GM18520 (cell line): ENCODE data around the gene ZFYVE16.
"Not testable (repeated sequence)": the region's sequence is repeated elsewhere in the genome, so short reads cannot be mapped to it uniquely, and the experiment has no call there.

Experiments used
- ATAC-seq: cut with Tn5 transposase; IDR thresholded peaks from one replicate; pipeline ENCODE4 v1.9.1; 2021; ENCODE audit not compliant: unreplicated experiment

ZFYVE16 gene

DNA sequence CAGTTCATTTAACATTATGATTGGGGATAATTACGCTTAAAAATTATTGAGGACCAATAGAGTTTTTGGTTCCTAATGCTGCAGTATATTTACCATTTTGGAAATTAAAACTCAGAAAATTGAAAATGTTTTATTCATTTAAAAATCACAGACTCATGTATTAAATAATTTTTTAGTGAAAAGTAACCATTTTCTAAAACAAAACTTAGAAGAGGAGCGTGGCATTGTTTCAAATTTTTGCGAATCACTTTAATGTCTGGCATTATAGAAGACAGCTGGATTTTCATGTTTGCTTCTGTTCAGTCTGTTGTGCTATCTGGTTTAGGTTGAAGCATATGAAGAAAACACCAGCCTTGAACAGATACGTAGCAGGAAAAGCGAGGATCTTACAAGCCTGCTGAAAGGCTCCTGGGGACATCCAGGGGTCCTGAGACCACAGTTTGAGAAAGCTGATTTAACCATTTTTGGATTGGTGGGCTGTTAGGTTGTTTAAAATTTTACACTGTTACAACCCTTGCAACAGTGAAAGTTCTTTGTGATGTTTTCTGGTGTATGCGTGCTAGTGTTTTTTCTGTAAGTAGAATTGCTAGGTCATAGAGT is 1.6 kb downstream of the ZFYVE16 start:
- no peak for ATAC-seq

GRCh38 chr5:80411589-80412219 is 3.8 kb downstream of the ZFYVE16 start:
- ATAC-seq, result no peak

GRCh38 chr5:80414113-80414512 is 6.2 kb downstream of the ZFYVE16 start:
- no peak for ATAC-seq

- no peak for ATAC-seq
Observed at GRCh38 chr5:80417973-80418372, 10.1 kb downstream of the ZFYVE16 start.

DNA sequence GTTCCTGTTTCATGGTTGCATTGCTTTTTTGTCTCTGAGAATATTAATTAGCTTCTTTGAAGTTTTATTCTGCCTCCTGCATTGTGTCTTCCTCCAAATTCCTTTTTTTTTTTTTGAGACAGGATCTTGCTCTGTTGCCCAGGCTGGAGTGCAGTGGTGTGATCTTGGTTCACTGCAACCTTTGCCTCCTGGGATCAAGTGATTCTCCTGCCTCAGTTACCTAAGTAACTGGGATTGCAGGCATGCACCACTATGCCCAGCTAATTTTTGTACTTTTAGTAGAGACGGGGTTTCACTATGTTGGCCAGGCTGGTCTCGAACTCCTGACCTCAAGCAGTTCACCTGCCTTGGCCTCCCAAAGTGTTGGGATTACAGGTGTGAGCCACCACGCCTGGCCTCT is 16.5 kb downstream of the ZFYVE16 start:
- not testable (repeated sequence) for ATAC-seq

GRCh38 chr5:80435476-80435875 is 27.6 kb downstream of the ZFYVE16 start:
- no peak for ATAC-seq

DNA sequence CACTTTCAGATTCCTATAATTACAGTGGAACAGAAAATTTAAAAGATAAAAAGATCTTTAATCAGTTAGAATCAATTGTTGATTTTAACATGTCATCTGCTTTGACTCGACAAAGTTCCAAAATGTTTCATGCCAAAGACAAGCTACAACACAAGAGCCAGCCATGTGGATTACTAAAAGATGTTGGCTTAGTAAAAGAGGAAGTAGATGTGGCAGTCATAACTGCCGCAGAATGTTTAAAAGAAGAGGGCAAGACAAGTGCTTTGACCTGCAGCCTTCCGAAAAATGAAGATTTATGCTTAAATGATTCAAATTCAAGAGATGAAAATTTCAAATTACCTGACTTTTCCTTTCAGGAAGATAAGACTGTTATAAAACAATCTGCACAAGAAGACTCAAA is 29.5 kb downstream of the ZFYVE16 start:
- ATAC-seq, result no peak

DNA sequence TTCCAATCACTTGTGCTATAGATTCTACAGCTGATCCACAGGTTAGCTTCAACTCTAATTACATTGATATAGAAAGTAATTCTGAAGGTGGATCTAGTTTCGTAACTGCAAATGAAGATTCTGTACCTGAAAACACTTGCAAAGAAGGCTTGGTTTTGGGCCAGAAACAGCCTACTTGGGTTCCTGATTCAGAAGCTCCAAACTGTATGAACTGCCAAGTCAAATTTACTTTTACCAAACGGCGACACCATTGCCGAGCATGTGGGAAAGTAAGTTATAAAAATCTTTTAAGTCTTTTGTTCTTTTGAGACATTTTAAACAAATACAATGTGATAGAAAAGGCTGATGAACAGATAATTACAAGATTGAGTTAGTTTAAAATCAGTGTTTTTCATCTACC is 30.9 kb downstream of the ZFYVE16 start:
- ATAC-seq, result no peak

DNA sequence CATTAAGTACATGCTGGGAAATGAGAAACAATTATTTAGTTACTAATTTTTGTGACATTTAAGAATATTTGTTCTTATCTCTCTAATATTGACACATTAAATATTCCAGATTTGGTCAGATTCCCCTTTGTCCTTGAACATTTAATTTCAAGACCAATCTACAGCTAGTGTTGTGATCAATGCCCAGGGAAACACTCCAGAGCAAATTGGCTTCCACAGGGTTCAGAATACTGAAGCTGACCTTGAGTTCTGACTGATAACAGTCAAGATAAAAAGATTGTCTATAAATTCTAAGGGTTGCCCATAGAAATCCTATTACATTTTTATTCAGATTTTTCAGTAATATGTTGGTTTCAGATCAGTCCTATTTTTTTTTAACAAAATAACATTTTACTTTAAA is 31.3 kb downstream of the ZFYVE16 start:
- ATAC-seq, result no peak

GRCh38 chr5:80442742-80443141 is 34.9 kb downstream of the ZFYVE16 start:
- no peak for ATAC-seq

DNA sequence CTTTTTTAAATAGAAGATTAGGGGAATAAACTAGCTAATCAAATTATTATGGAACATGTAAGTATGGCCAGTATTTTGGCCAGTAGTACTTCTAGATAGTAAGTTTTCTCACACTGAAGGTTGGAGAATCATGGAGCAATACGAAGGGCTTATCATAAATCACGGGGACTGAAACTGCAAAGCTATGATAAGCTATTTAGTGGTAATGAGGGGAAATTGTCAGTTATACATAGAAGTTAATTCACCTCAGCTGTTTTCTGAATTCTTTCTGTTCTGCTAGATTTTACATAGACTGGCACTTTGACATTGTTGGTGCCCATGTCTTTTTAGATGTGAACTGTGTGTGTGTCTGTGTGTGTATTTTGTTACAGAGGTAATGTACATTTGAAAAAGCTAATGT is 45.5 kb downstream of the ZFYVE16 start:
- ATAC-seq, result no peak

DNA sequence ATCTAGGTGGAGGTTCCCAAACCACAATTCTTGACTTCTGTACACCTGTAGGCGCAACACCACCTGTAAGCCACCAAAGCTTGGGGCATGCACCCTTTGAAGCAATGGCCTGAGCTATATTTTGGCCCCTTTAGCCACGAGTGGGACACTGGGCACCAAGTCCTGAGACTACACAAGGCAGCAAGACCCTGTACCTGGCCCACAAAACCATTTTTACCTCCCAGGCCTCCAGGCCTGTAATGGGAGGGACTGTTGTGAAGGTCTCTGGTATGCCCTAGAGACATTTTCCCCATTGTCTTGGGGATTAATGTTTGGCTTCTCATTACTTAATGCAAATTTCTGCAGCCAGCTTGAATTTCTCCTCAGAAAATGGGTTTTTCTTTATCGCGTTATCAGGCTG is 55.4 kb downstream of the ZFYVE16 start:
- no peak for ATAC-seq

DNA sequence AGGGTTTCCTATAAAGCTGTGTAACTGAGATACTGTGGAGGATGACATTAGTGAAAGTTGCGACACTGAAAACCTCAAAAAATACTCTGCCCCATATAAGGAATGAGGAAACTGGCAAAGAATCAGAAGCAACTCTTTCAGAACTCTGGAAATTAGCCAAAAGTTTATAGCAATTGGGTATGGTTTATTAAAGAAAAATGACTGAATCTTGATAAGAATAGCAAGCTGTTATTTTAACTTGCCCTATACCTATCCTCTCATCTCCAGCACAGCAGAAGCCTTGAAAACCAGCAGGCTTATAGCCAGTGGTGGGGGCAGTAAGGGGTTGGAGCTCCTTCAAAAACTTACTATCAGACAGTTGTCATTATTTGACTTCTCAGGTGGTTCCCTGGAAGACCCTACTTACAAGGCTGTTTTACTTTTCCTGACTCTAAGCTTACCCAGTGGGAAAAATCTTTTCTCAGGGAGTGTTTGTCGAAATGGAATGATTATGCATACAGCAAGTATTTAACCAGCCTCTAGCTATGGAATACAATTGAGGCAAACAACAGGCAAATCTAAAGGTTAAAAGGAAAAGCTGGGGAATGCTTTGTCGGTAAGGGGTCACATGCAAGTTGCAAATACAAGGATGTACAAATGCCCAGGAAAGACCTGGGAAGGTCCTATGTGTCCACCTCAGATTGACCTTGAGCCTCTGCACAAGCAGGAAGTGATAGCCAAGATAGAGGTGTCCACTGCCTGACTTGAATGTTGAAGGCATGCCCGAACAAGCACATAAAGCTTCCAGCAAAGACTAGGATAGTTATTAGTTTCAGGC is 59.0 kb downstream of the ZFYVE16 start:
- ATAC-seq, result no peak

- no peak for ATAC-seq
Observed at GRCh38 chr5:80468131-80468530, 60.3 kb downstream of the ZFYVE16 start.

DNA sequence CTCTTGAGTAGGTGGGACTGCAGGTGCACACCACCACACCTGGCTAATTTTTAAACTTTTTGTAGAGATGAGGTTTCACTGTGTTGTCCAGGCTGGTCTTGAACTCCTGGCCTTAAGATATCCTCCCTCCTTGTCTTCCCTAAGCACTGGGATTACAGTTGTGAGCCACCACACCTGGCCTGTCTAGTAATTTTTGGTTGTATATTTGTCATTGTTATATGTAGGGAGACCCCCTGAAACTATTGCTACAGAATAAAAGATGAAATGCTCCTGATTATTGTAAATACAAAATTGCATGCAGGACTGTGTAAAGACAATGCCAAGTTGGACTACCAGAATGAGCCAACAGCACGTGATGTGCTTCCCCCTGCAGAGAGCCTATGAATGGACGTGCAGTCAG is 62.8 kb downstream of the ZFYVE16 start:
- not testable (repeated sequence) for ATAC-seq

DNA sequence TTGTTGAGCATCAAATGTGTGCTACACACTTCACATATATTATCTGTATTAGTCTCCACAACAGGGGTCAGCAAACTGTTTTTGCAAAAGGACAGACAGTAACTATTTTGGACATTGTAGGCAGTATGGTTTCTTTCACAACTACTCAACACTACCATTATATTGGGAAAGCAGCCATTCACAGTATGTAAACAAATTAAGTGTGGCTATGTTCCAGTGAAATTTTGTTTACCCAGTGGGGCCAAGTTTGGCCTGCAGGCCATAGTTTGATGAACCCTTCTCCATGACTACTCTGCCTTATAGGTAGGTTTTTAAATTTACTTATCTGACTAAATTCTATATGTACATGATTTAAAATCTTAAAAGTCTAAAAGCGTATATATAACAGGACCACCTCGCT is 67.1 kb downstream of the ZFYVE16 start:
- no peak for ATAC-seq

GRCh38 chr5:80479713-80480112 is 71.8 kb downstream of the ZFYVE16 start:
- ATAC-seq, result no peak

GRCh38 chr5:80480354-80480753 is 72.5 kb downstream of the ZFYVE16 start:
- no peak for ATAC-seq

- ATAC-seq, result no peak
Observed at GRCh38 chr5:80481019-80481893, 73.4 kb downstream of the ZFYVE16 start.

DNA sequence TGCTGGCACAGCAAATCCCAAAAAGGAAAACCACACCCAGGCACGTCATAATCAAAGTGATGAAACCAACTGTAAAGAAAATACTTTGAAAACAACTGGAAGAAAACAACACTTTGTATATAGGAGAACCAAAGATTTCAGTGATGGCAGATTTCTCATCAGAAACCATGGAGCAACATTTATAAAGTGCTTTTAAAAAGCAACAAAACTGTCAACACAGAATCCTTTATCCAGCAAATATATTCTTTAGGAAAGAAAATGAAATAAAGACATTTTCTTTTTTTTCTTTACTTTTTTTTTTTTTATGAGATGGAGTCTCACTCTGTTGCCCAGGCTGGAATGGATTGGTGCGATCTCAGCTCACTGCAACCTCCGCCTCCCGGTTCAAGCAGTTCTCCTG is 74.7 kb downstream of the ZFYVE16 start:
- no peak for ATAC-seq

- no peak for ATAC-seq
Observed at GRCh38 chr5:80483636-80484232, 75.9 kb downstream of the ZFYVE16 start.
